ENCODE data around the gene PXN.
"Not testable (repeated sequence)": the region's sequence is repeated elsewhere in the genome, so short reads cannot be mapped to it uniquely, and the experiment has no call there.

Gene PXN

GRCh38 chr12:120215357-120215735 lies 50.2 kb downstream of the PXN start:
- no peak for DNase-seq (ENCODE audit: extremely low read depth, insufficient read length)
- Histone ChIP-seq H3K4me3 (replicated peaks; ENCODE audit: low read depth, low read length) (no peak overlapping the region), H3K27me3 (replicated peaks; ENCODE audit: control insufficient read depth, insufficient read depth, low read length) (no peaks in the 10 kb centered on the region), H3K36me3 (ENCODE audit: control insufficient read depth, insufficient read depth, low read length) (peaks cover 11% of the 10 kb centered on the region)
- no peak for TF ChIP-seq CTCF (IDR thresholded peaks at IDR 0.05; ENCODE audit: insufficient read depth, low read length, poor library complexity, severe bottlenecking)

DNA sequence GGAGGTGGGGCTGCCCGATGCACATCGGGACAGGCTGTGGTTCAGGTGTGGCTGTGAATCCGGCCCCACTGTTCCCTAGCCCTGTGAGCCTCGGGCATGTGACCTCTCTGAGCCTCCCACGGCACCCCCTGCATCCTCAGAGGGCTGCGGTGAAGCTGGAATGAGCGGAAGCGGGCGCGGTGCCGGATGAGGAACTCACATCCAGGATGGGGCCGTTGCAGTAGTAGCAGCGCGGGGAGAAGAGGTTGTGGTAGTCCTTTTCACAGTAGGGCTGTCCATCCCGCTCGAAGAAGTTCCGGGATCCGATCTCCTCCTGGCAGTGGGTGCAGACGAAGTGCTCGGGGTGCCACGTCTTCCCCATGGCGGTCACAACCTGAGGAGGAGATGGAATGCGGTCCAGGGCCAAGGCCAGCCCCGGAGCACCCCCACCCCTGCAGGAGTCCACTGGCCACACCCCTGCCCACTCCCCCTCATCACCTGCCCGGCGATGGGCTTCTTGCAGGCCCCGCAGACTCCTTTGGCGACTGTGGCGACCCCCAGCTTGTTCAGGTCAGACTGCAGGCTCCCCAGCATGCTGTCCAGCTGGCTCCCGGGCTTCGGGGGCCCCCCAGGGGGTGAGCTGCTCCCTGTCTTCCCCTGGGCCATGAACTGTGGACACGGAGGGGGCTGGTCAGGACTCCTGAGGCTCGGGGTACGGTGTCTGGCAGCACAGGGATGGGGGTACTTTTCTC lies 50.7 kb downstream of the PXN start:
- no peak for DNase-seq (ENCODE audit: extremely low read depth, insufficient read length)
- H3K4me3 ChIP-seq (replicated peaks; ENCODE audit: low read depth, low read length), result no peak overlapping the region

DNA sequence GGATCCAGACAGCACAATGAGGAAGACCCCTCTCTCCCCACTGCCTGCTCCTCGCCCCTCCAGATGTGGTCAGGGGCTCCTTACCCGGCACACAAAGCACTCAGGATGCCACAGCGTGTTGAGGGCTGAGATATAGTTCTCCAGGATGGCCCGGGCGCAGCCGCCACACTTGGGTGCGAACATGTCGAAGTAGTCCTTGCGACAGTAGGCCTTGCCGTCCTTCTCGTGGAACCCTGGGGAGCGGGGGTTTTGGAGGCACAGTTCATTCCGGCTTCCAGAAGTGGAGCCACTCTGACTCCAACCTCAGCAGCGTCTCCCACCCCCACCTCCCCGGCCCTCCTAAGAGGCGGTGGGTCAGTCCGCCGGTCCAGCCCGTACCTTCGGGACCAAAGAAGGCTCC lies 51.8 kb downstream of the PXN start:
- H3K27me3 ChIP-seq (replicated peaks; ENCODE audit: control insufficient read depth, insufficient read depth, low read length), result no peaks in the 10 kb centered on the region
- TF ChIP-seq CTCF (IDR thresholded peaks at IDR 0.05; ENCODE audit: insufficient read depth, low read length, poor library complexity, severe bottlenecking), result no peak
- peaks cover 12% of the 10 kb centered on the region for H3K36me3 ChIP-seq (ENCODE audit: control insufficient read depth, insufficient read depth, low read length)
- no peak overlapping the region for H3K4me3 ChIP-seq (replicated peaks; ENCODE audit: low read depth, low read length)
- no peak for DNase-seq (ENCODE audit: extremely low read depth, insufficient read length)

More for the DNA sequence above, 50.7 kb downstream of the PXN start:
- no peak for TF ChIP-seq CTCF (IDR thresholded peaks at IDR 0.05; ENCODE audit: insufficient read depth, low read length, poor library complexity, severe bottlenecking)
- Histone ChIP-seq H3K36me3 (ENCODE audit: control insufficient read depth, insufficient read depth, low read length) (peaks cover 14% of the 10 kb centered on the region), H3K27me3 (replicated peaks; ENCODE audit: control insufficient read depth, insufficient read depth, low read length) (no peaks in the 10 kb centered on the region)

DNA sequence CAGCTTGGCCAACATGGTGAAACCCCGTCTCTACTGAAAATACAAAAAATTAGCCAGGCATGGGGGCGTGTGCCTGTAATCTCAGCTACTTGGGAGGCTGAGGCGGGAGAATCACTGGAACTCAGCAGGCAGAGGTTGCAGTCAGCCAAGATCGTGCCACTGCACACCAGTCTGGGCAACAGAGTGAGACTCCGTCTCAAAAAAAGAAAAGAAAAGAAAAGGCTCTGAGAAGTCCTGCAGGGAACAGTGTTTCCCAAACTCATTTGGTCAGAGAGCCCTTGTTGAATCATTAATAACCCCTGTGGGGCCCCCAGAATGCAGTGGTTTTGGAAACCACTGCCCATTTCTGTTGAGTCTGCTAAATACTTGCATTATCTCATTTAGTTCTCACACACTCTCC lies 52.3 kb downstream of the PXN start:
- H3K27me3 ChIP-seq (replicated peaks; ENCODE audit: control insufficient read depth, insufficient read depth, low read length); DNase-seq (ENCODE audit: extremely low read depth, insufficient read length); H3K4me3 ChIP-seq (replicated peaks; ENCODE audit: low read depth, low read length): not testable (repeated sequence)
- peaks cover 12% of the 10 kb centered on the region for H3K36me3 ChIP-seq (ENCODE audit: control insufficient read depth, insufficient read depth, low read length)

DNA sequence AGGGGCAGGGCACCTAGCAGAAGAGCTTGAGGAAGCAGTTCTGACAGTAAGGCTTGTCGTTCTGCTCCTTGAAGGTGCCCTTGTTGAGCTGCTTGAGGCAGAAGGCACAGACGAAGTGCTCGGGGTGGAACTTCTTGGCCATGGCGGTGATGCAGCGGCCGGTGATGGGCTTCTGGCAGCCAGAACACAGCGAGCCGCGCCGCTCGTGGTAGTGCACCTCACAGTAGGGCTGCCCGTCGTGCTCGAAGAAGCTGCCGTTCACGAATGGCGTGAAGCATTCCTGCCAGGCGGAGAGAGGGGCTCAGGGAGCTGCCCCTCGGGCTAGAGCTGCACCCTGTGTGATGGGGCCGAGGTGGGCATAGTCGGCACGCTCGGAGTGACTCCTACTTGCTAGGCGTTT lies 53.2 kb downstream of the PXN start:
- no peak for TF ChIP-seq CTCF (IDR thresholded peaks at IDR 0.05; ENCODE audit: insufficient read depth, low read length, poor library complexity, severe bottlenecking)
- DNase-seq (ENCODE audit: extremely low read depth, insufficient read length), result no peak
- Histone ChIP-seq H3K27me3 (replicated peaks; ENCODE audit: control insufficient read depth, insufficient read depth, low read length) (no peaks in the 10 kb centered on the region), H3K36me3 (ENCODE audit: control insufficient read depth, insufficient read depth, low read length) (peaks cover 12% of the 10 kb centered on the region), H3K4me3 (replicated peaks; ENCODE audit: low read depth, low read length) (no peak overlapping the region)

- no peak for DNase-seq (ENCODE audit: extremely low read depth, insufficient read length)
- no peak for TF ChIP-seq CTCF (IDR thresholded peaks at IDR 0.05; ENCODE audit: insufficient read depth, low read length, poor library complexity, severe bottlenecking)
- Histone ChIP-seq H3K4me3 (replicated peaks; ENCODE audit: low read depth, low read length) (no peak overlapping the region), H3K36me3 (ENCODE audit: control insufficient read depth, insufficient read depth, low read length) (peaks cover 12% of the 10 kb centered on the region), H3K27me3 (replicated peaks; ENCODE audit: control insufficient read depth, insufficient read depth, low read length) (no peaks in the 10 kb centered on the region)
Measured at GRCh38 chr12:120211904-120212283, 53.6 kb downstream of the PXN start.
